Placental epithelial cell (primary cell): ENCODE data around the gene TMEM256. TPM values are rescaled to one million over a fixed set of nuclear protein-coding genes. Genes with fewer than 3 reads are reported as not detected.

Source experiments
- total RNA-seq: library from RNA; depleted of rRNA; stranded (reverse); fragments of >200 nt; gene quantifications from 2 replicates; pipeline ENCODE4 v1.2.3, GENCODE V29; 2012

Gene TMEM256
- total RNA-seq, result 83.7 and 304 TPM in 2 replicates

DNA sequence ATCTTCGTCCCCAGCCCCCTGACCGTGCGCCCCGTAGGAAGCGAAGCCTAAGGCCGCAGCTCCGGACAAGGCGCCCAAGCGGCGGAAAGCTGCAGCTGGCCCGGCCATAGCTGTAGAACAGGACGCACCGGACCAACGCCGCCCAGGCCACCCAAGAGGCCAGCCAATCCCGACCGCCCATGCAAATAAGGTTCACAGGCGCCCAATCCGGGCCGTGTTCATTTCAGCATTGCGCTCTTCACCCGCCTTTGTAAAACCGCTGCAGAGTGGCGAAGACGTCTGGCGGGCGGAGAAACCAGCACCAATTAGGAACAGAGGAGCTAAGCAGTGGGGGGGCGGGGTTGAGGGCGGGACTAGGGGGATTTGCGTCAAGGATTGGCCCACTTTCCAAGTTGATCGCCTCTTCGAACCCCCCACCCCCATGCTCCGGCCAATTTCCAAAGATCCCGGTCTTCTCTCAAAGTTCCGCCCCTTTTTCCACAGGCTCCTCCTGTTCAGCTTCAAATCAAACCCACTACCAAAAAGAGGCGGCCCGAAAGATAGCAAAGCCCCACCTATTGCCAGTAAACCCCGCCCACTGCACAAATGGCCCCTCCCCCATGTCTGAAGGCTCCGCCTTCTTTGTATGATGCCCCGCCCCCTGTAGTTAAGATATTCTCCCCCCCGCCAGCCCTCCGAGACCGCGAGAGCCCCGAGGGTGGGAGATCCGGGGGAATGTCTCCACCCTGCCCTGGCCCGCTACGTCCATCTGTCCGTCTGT lies at the start of gene TMEM256:
Gene TMEM256 (minus strand): TSS at position 121 of the 760 bp plus-strand sequence. CDS start 13 bp downstream, at position 108.

GRCh38 chr17:7444682-7445618 lies 41.1 kb upstream of the TMEM256 start, which contains the start of gene CHRNB1:
Gene CHRNB1 (plus strand): TSS chr17:7445061. CDS start chr17:7445128, 67 bp downstream.

DNA sequence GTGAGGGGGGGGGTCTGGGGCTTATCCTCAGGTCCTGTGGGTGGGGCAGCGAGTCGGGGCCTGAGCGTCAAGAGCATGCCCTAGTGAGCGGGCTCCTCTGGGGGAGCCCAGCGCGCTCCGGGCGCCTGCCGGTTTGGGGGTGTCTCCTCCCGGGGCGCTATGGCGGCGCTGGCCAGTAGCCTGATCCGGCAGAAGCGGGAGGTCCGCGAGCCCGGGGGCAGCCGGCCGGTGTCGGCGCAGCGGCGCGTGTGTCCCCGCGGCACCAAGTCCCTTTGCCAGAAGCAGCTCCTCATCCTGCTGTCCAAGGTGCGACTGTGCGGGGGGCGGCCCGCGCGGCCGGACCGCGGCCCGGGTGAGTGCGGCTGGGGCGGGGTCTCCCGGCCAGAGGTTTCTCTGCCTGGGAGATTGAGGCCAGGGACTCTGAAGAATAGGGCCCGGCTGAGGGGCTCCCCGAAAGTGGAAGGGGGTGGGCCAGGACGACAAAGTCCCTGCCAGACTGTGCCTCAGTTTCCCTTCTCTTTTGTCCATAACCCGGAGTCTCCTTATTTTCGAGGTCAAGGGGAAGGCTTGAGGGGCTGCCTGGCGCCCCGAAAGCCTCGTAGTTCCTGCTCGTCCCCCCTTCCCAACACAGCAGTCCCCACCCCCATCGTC lies 35.7 kb upstream of the TMEM256 start, which contains the start of gene FGF11:
Gene FGF11 (plus strand): TSS at position 51 of the 651 bp plus-strand sequence. CDS start 109 bp downstream, at position 160.

GRCh38 chr17:7428557-7428956 lies 24.7 kb upstream of the TMEM256 start, which contains the start of gene SPEM3:
Gene SPEM3 (plus strand): TSS chr17:7428857. CDS start chr17:7428903, 46 bp downstream.

DNA sequence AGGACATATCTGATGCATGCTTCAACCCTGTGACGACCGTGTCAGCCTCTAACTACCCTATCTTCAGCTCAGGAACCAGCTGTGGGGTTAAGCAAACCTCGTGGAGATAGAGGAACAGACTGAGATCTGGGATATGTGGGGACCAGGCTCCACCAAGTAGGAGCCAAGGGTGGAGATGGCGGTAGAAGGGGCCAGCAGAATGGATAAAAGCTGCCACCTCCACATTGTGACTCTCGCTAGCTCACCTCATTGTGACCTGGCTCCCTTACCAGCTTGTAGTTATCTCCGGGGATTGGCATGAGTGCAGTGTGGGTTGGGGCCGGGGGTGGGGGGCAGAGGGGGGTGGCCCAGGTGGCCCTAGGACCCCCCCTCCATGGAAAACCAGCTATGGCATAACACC lies 21.4 kb upstream of the TMEM256 start, which contains the start of gene SPEM2:
Gene SPEM2 (plus strand): TSS at position 301 of the 400 bp plus-strand sequence. CDS start 73 bp downstream, at position 374.

DNA sequence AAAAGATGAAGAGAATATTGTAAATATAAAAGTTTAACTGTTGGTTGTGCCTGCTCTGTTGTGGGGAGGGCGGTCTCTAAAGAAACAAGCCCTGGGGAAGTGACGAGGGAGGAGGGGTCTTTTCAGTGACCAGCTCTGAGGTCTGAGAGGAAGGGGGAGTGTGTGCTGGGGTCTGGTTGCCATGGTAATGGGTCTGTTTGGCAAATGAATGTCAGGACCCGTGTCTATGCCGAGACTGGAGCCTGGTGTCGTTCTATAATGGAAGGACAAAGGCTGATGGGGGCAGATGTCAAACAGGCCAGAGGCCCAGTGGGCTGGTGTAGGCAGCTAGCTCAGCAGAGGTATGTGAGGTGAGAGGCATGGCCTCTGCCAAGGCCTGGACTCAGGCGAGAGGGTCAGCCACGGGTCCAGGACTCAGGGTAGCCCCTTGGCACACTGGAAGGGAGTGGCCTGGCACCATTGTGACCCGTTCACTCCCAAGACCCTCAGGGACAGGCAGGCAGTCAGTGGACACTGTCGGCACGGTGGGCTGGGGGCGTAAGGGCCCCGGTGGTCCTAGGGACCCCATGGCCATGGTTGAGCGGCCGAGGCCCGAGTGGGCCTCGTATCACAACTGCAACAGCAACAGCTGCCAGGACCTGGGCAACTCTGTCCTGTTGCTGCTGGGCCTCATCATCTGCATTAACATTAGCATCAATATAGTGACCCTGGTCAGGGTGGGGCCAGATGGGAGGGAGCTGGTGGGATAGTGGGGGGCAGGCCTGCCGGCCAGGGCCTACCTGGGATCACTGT lies 16.1 kb upstream of the TMEM256 start, which contains the start of gene SPEM1:
Gene SPEM1 (plus strand): TSS at position 506 of the 792 bp plus-strand sequence. CDS start 61 bp downstream, at position 567.

DNA sequence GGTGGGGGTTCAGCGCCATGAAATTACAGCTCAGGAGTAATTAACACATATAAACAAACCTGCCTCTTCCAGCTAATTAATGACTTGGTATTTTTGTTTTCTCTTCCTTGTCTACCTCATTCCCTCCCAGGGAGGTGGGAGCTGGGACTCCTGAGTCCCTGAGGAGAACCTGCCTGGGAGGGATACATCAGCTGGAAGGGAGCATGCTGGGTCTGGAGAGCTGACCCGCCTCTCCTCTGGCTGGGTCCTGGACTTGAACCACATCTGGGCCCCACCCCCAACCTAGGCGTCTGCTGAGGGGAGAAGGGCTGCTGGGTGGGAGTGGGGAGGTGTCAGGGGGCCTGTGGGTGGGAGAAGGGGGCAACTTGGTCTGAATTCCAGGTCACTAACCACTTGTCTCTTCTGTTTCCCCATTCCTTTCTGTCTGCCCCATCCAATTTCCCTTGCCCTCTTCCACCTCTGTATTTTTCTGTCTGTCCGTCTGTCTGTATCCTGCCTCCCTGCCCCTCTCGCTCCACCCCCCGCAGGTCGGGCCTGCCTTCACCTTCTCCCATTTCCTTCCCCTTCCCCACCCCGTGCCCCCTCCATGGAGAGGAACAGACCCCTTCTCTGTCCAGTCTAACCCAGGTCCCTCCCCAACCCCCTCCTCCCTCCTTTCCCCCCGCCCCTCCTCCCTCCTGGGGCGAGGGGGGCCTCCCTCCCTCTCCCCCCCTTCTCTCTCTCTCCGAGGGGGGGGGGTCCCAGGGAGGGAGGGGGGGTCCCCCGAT lies 3.8 kb upstream of the TMEM256 start, which contains the start of gene NLGN2:
Gene NLGN2 (plus strand): TSS at position 361 of the 767 bp plus-strand sequence. CDS start 411 bp downstream, outside the sequence.

DNA sequence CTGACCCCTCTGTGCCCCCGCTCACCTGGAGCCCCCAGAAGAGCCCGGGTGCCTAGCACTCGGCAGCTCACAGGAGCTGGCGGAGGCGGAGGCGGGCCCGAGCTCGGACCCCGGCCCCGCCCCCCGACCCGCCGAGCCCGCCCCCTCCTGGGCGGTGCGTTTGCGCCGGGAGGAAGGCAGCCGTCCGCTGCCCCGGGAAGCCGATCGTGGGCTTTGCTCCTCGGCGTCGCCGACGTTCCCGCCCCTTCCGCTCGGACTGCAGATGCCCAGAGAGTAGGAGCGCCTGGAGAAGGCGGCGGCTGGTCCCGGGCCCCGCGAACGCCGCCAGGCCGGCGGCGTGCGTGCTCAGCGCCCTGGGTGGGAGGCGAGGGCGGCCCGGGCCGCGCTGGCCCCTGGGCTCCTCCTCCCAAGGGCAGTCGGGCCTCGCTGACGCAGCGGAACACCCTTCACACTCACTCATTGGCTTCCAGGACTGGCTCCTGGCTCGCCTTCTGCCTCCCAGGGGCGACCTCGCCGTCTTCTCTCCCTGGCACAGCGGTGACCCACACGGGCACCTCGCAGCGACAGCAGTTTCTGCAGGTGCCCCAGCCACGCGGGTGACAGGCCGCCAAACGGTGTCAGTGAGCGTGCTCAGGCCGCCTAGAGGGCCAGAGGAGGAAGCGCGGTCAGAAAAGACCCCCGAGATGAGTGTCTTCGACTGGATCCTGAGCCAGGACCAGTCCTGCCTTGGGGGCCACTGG lies 9.3 kb downstream of the TMEM256 start, which contains the start of gene PLSCR3:
Gene PLSCR3 (minus strand): TSS at position 74 of the 740 bp plus-strand sequence. CDS start 415 bp downstream, outside the sequence.

GRCh38 chr17:7380855-7381683 lies 22.8 kb downstream of the TMEM256 start, which contains the start of gene TNK1:
Gene TNK1 (plus strand): TSS chr17:7381089. CDS start chr17:7382927, 1,838 bp downstream.

DNA sequence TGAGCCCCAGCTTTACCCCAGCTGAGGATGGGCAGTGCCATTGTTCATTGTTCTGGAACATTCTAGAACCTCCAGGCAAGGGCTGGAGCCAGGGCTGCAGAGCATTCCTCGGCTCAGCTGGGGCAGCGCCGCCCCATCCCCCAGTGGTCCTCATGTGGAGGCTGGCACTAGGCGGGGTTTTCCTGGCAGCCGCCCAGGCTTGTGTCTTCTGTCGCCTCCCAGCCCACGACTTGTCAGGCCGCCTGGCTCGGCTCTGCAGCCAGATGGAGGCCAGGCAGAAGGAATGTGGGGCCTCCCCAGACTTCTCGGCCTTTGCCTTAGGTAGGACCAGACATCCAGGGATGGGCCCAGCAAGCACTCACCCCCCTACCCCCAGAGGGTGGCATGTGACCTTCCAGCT lies 48.8 kb downstream of the TMEM256 start, which contains the start of gene TMEM95:
Gene TMEM95 (plus strand): TSS at position 104 of the 400 bp plus-strand sequence. CDS start 49 bp downstream, at position 153.

Other genes starting within 250 kb of the TMEM256 start
- 0.79 TPM in 1 of 2 replicates, not detected in the other for gene ASGR1, start 224.7 kb downstream of the TMEM256 start, total RNA-seq
- 2.5 and 11.8 TPM in 2 replicates for gene DLG4, start 184.3 kb downstream of the TMEM256 start, total RNA-seq
- 304 and 499 TPM in 2 replicates for gene ACADVL, start 184.2 kb downstream of the TMEM256 start, total RNA-seq
- 82.5 and 91.1 TPM in 2 replicates for gene DVL2, start 169.6 kb downstream of the TMEM256 start, total RNA-seq
- gene PHF23, start 164.6 kb downstream of the TMEM256 start, total RNA-seq, result 43.6 and 47.1 TPM in 2 replicates
- 155 and 349 TPM in 2 replicates for gene GABARAP, start 161.6 kb downstream of the TMEM256 start, total RNA-seq
- 28.7 and 34.3 TPM in 2 replicates for gene CTDNEP1, start 152.4 kb downstream of the TMEM256 start, total RNA-seq
- gene ELP5, start 151.9 kb downstream of the TMEM256 start, total RNA-seq, result 31.0 and 42.6 TPM in 2 replicates
- 3.9 and 15.2 TPM in 2 replicates for gene CLDN7, start 141.6 kb downstream of the TMEM256 start, total RNA-seq
- gene SLC2A4, start 122.4 kb downstream of the TMEM256 start, total RNA-seq, result not detected in 2 replicates
- under 0.01 and 0.11 TPM in 2 replicates for gene YBX2, start 109.5 kb downstream of the TMEM256 start, total RNA-seq
- gene EIF5A, start 96.5 kb downstream of the TMEM256 start, total RNA-seq, result 237 and 847 TPM in 2 replicates
- gene GPS2, start 88.7 kb downstream of the TMEM256 start, total RNA-seq, result 43.2 and 91.3 TPM in 2 replicates
- 18.9 and 25.1 TPM in 2 replicates for gene NEURL4, start 74.8 kb downstream of the TMEM256 start, total RNA-seq
- gene ACAP1, start 67.6 kb downstream of the TMEM256 start, total RNA-seq, result under 0.01 and 0.33 TPM in 2 replicates
- 9.4 and 12.6 TPM in 2 replicates for gene KCTD11, start 51.9 kb downstream of the TMEM256 start, total RNA-seq
- gene TMEM95, start 48.9 kb downstream of the TMEM256 start, total RNA-seq, result not detected in 2 replicates
- gene TNK1, start 23.0 kb downstream of the TMEM256 start, total RNA-seq, result 14.1 and 27.5 TPM in 2 replicates
- gene PLSCR3, start 9.6 kb downstream of the TMEM256 start, total RNA-seq, result 51.8 and 64.1 TPM in 2 replicates
- 4.9 and 9.8 TPM in 2 replicates for gene NLGN2, start 3.7 kb upstream of the TMEM256 start, total RNA-seq
- gene SPEM1, start 16.2 kb upstream of the TMEM256 start, total RNA-seq, result not detected in 2 replicates
- not detected in 2 replicates for gene SPEM2, start 21.5 kb upstream of the TMEM256 start, total RNA-seq
- not detected in 2 replicates for gene SPEM3, start 24.8 kb upstream of the TMEM256 start, total RNA-seq
- 8.6 and 16.8 TPM in 2 replicates for gene TMEM102, start 31.3 kb upstream of the TMEM256 start, total RNA-seq
- 2.1 and 3.9 TPM in 2 replicates for gene FGF11, start 35.4 kb upstream of the TMEM256 start, total RNA-seq
- gene CHRNB1, start 41.0 kb upstream of the TMEM256 start, total RNA-seq, result 5.7 and 13.0 TPM in 2 replicates
- gene ZBTB4, start 75.5 kb upstream of the TMEM256 start, total RNA-seq, result 33.9 and 36.1 TPM in 2 replicates
- gene SLC35G6, start 77.3 kb upstream of the TMEM256 start, total RNA-seq, result not detected in 2 replicates
- 106 and 112 TPM in 2 replicates for gene POLR2A, start 80.3 kb upstream of the TMEM256 start, total RNA-seq
- gene TNFSF12, start 145.0 kb upstream of the TMEM256 start, total RNA-seq, result 3.4 and 3.5 TPM in 2 replicates
- 1.4 and 1.6 TPM in 2 replicates for gene TNFSF13, start 154.7 kb upstream of the TMEM256 start, total RNA-seq
- 40.0 and 67.6 TPM in 2 replicates for gene SENP3, start 157.8 kb upstream of the TMEM256 start, total RNA-seq
- gene CD68, start 175.5 kb upstream of the TMEM256 start, total RNA-seq, result 2.4 and 3.3 TPM in 2 replicates
- gene MPDU1, start 179.8 kb upstream of the TMEM256 start, total RNA-seq, result 58.5 and 227 TPM in 2 replicates
- 9.0 and 14.5 TPM in 2 replicates for gene SOX15, start 186.0 kb upstream of the TMEM256 start, total RNA-seq
- gene FXR2, start 210.8 kb upstream of the TMEM256 start, total RNA-seq, result 36.1 TPM in 2 replicates
- gene SAT2, start 223.7 kb upstream of the TMEM256 start, total RNA-seq, result 16.7 and 38.1 TPM in 2 replicates
- gene SHBG, start 226.0 kb upstream of the TMEM256 start, total RNA-seq, result 0.87 and 2.4 TPM in 2 replicates
- not detected in 2 replicates for gene ATP1B2, start 246.8 kb upstream of the TMEM256 start, total RNA-seq